Panc1 (cell line): ENCODE results near the gene POLR2M. TPM values are rescaled to one million over a fixed set of nuclear protein-coding genes. Genes with fewer than 3 reads are reported as not detected.

ENCODE experiments used
- ATAC-seq: fragments of 200-7000 bp; cut with Tn5 transposase; 2 replicates; pipeline ENCODE4 v1.9.1; 2020; ENCODE audit warnings: mild to moderate bottlenecking, moderate library complexity
- BruUV-seq: library from RNA; stranded (reverse); fragments of 400-500 nt; replicated peaks from 2 replicates; lab custom pipeline; 2021; lab: Mats Ljungman, UMichigan
- CTCF ChIA-PET: fragments of 300-600 bp; sonication (Branson Sonifier 250); formaldehyde crosslinking; loops from one replicate; lab custom pipeline; 2022; ENCODE audit warnings: antibody characterized with exemption; lab: Charles Lee
- POLR2A ChIA-PET: fragments of 300-600 bp; sonication (Branson Sonifier 250); formaldehyde crosslinking; loops from one replicate; lab custom pipeline; 2022; ENCODE audit warnings: antibody characterized with exemption; lab: Charles Lee
- DNase-seq: peaks from one replicate; pipeline ENCODE4 v3.0.0-alpha.2; 2010; ENCODE audit warnings: low read depth, low spot score
- H3K27ac ChIP-seq: 2 replicates; pipeline ENCODE4 v1.5.1; 2011; ENCODE audit warnings: mild to moderate bottlenecking, low read length, inconsistent platforms
- H3K27me3 ChIP-seq: fragments of 200-500 bp; sonication (Bioruptor generic); 2 replicates; pipeline ENCODE4 v1.6.0; 2014; ENCODE audit warnings: low read length, inconsistent platforms; ENCODE audit not compliant: control insufficient read depth, insufficient read depth
- H3K36me3 ChIP-seq: fragments of 200-500 bp; sonication (Bioruptor generic); 2 replicates; pipeline ENCODE4 v1.5.1; 2014; ENCODE audit warnings: inconsistent platforms, mild to moderate bottlenecking, low read length, moderate library complexity; ENCODE audit not compliant: control insufficient read depth, insufficient read depth
- H3K4me1 ChIP-seq: 2 replicates; pipeline ENCODE4 v1.5.1; 2011; ENCODE audit warnings: inconsistent platforms, mild to moderate bottlenecking, low read length, moderate library complexity; ENCODE audit not compliant: control insufficient read depth, insufficient read depth
- H3K4me3 ChIP-seq, 2 experiments: 2 replicates each; pipeline ENCODE4 v1.5.1; 2011 to 2012; ENCODE audit warnings: low read depth in 2 of 2, low read length in 2 of 2, mild to moderate bottlenecking in 2 of 2, inconsistent platforms in 1 of 2, moderate library complexity in 1 of 2
- H3K9me3 ChIP-seq: fragments of 200-500 bp; sonication (Bioruptor generic); 2 replicates; pipeline ENCODE4 v1.5.1; 2014; ENCODE audit warnings: low read depth, mild to moderate bottlenecking, inconsistent platforms, low read length, moderate library complexity; ENCODE audit not compliant: control insufficient read depth, insufficient read depth
- POLR2AphosphoS5 ChIP-seq: IDR thresholded peaks from 2 replicates; pipeline ENCODE4 v1.6.1; 2012; ENCODE audit warnings: mild to moderate bottlenecking, low read depth, low read length, moderate library complexity
- SIN3A ChIP-seq: IDR thresholded peaks from 2 replicates; pipeline ENCODE4 v1.6.1; 2012; ENCODE audit warnings: low read depth, mild to moderate bottlenecking, low read length, moderate library complexity, borderline replicate concordance; ENCODE audit not compliant: insufficient read depth
- TCF7L2 ChIP-seq: IDR thresholded peaks from 2 replicates; pipeline ENCODE4 v1.6.1; 2011; ENCODE audit warnings: mild to moderate bottlenecking, low read depth, low read length, inconsistent platforms
- in situ Hi-C: cut with HindIII; loops from 2 replicates; pipeline ENCODE4 v1.10.0; 2016; ENCODE audit warnings: low sequenced_read_pairs, low pct_unique_long_range_greater_than_20kb
- intact Hi-C: fragments of 100-400 bp; cut with micrococcal nuclease; formaldehyde crosslinking; loops from one replicate; pipeline ENCODE4 v1.10.0; 2022; ENCODE audit not compliant: unreplicated experiment
- total RNA-seq: library from RNA; stranded (reverse); gene quantifications from one replicate; pipeline ENCODE4 v1.2.1, GENCODE V29; 2021; ENCODE audit not compliant: unreplicated experiment
- TF ChIP-seq, protein P1 (sequence below): fragments of 450-650 bp; IDR thresholded peaks from 2 replicates; pipeline ENCODE4 v1.5.1; 2017; ENCODE audit warnings: mild to moderate bottlenecking
- TF ChIP-seq, protein P2 (sequence below), 2 experiments: IDR thresholded peaks; 2 replicates each; pipeline ENCODE4 v1.6.1; 2011 to 2012; ENCODE audit warnings: low read depth in 2 of 2, control low read depth in 1 of 2, low read length in 1 of 2, mild to moderate bottlenecking in 1 of 2, moderate library complexity in 1 of 2; ENCODE audit not compliant: insufficient read depth in 1 of 2

POLR2M gene
- total RNA-seq, 1 experiment from 2014 or later: 76.6 TPM

DNA sequence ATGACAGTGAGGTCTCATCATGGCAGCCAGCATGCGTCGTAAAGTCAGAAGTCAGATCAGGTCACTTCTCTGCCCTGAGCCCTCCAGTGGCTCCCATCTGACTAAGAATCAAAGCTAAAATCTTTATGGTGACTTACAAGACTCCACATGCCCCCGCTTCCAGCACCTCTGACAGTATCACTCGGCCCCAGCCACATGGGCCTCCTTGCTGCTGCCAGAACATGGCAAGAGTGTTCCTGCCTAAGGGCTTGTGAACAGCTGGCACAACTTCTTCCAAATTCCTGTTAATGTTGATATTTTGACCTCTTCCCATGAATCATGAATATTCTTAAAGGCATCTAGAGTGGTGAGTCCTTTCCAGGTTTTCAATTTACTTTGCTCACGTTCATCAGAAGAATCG is 20.5 kb downstream of the POLR2M start:
- TF ChIP-seq, protein P1, sequence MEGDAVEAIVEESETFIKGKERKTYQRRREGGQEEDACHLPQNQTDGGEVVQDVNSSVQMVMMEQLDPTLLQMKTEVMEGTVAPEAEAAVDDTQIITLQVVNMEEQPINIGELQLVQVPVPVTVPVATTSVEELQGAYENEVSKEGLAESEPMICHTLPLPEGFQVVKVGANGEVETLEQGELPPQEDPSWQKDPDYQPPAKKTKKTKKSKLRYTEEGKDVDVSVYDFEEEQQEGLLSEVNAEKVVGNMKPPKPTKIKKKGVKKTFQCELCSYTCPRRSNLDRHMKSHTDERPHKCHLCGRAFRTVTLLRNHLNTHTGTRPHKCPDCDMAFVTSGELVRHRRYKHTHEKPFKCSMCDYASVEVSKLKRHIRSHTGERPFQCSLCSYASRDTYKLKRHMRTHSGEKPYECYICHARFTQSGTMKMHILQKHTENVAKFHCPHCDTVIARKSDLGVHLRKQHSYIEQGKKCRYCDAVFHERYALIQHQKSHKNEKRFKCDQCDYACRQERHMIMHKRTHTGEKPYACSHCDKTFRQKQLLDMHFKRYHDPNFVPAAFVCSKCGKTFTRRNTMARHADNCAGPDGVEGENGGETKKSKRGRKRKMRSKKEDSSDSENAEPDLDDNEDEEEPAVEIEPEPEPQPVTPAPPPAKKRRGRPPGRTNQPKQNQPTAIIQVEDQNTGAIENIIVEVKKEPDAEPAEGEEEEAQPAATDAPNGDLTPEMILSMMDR: no peak
- TF ChIP-seq SIN3A (no peak), POLR2AphosphoS5 (no peak), TCF7L2 (no peak)
- TF ChIP-seq, protein P2, sequence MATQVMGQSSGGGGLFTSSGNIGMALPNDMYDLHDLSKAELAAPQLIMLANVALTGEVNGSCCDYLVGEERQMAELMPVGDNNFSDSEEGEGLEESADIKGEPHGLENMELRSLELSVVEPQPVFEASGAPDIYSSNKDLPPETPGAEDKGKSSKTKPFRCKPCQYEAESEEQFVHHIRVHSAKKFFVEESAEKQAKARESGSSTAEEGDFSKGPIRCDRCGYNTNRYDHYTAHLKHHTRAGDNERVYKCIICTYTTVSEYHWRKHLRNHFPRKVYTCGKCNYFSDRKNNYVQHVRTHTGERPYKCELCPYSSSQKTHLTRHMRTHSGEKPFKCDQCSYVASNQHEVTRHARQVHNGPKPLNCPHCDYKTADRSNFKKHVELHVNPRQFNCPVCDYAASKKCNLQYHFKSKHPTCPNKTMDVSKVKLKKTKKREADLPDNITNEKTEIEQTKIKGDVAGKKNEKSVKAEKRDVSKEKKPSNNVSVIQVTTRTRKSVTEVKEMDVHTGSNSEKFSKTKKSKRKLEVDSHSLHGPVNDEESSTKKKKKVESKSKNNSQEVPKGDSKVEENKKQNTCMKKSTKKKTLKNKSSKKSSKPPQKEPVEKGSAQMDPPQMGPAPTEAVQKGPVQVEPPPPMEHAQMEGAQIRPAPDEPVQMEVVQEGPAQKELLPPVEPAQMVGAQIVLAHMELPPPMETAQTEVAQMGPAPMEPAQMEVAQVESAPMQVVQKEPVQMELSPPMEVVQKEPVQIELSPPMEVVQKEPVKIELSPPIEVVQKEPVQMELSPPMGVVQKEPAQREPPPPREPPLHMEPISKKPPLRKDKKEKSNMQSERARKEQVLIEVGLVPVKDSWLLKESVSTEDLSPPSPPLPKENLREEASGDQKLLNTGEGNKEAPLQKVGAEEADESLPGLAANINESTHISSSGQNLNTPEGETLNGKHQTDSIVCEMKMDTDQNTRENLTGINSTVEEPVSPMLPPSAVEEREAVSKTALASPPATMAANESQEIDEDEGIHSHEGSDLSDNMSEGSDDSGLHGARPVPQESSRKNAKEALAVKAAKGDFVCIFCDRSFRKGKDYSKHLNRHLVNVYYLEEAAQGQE (IDR thresholded peaks at IDR 0.05; ENCODE audit: insufficient read depth in 1 of 2, low read depth in 2 of 2, low read length in 1 of 2): no peak
- H3K4me1 ChIP-seq: no peaks in the 10 kb centered on the region
- CTCF ChIA-PET: no interaction called here
- no peak for DNase-seq
- no peaks in the 10 kb centered on the region for H3K27me3 ChIP-seq
- in situ Hi-C loops: no loop called here
- H3K9me3 ChIP-seq: no peaks in the 10 kb centered on the region
- POLR2A ChIA-PET: no interaction called here
- H3K36me3 ChIP-seq: no peaks in the 10 kb centered on the region
- no peak overlapping the region for H3K4me3 ChIP-seq
- ATAC-seq: no peak
- intact Hi-C loops: no loop called here
- BruUV-seq: no TSS peak
- no peak overlapping the region for H3K27ac ChIP-seq

DNA sequence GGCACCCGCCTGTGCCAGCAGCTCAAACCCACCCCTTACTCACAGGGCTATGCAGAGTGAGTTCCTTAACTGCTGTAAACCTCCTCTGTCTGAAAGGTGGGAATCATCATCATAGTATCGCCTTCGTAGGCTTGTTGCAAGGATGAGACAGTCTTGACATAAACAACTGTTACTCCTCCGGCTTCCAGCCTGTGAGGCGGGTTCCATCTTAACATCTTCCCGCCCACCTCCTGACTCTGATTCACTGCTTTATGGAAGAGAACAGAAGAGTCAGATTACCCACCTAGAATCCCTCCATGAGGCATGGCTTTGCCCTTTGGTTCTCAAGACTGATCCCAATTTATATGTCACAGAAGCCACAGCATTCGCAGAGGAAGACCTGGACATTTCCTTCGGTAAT is 21.9 kb downstream of the POLR2M start:
- H3K27ac ChIP-seq: no peak overlapping the region
- ATAC-seq (no peak), DNase-seq (no peak)
- H3K4me1 ChIP-seq: no peaks in the 10 kb centered on the region
- in situ Hi-C loops (no loop called here), intact Hi-C loops (no loop called here)
- no peak overlapping the region for H3K4me3 ChIP-seq
- TF ChIP-seq SIN3A (no peak), POLR2AphosphoS5 (no peak), TCF7L2 (no peak)
- TF ChIP-seq, protein P1: no peak
- TF ChIP-seq, protein P2 (IDR thresholded peaks at IDR 0.05; ENCODE audit: insufficient read depth in 1 of 2, low read depth in 2 of 2, low read length in 1 of 2): no peak
- no peaks in the 10 kb centered on the region for H3K27me3 ChIP-seq
- CTCF ChIA-PET: no interaction called here
- POLR2A ChIA-PET: no interaction called here
- no peaks in the 10 kb centered on the region for H3K9me3 ChIP-seq
- no TSS peak for BruUV-seq
- no peaks in the 10 kb centered on the region for H3K36me3 ChIP-seq
